Measurements from ENCODE around the gene RAB5IF. TPM values are rescaled to one million over a fixed set of nuclear protein-coding genes. Genes with fewer than 3 reads are reported as not detected.

The RAB5IF gene
- total and polyA plus RNA-seq, 2 of the 13 experiments (the other 11 are each of a cell fraction or from before 2014, with no cell fraction given), result 261 to 305 TPM

DNA sequence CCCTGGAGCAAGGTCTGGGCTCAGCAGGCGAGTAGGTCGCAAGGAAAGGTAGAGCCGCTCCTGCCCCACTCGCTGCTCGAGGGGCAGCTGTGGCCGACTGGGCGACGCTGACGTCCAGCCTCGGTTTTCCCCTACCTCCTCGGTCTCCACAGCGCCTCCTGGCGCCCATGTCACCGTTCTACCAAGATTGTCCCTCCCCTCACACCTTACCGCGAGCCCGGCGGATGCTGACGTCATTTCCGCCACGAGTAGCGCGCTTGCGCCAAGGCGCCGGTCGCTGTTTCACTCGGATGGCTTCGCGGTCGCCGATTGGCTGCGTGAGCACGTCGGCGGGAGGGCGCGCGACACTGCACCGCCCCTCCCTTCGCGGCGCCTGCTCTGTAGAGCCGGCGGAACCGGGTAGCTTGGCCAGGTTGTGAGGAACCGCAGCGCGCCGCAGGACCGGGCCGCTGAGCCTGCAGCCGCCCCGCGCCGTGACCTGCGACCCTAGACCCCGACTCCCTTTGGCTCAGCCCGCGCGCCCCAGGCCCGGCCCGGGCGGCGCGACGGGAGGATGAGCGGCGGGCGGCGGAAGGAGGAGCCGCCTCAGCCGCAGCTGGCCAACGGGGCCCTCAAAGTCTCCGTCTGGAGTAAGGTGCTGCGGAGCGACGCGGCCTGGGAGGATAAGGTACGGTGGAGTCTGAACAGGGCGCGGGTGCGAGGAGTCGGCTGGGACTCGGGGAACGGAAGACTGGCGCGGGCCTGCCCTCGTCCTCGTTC, at the start of gene RAB5IF (continued):
- TF ChIP-seq, protein P1, sequence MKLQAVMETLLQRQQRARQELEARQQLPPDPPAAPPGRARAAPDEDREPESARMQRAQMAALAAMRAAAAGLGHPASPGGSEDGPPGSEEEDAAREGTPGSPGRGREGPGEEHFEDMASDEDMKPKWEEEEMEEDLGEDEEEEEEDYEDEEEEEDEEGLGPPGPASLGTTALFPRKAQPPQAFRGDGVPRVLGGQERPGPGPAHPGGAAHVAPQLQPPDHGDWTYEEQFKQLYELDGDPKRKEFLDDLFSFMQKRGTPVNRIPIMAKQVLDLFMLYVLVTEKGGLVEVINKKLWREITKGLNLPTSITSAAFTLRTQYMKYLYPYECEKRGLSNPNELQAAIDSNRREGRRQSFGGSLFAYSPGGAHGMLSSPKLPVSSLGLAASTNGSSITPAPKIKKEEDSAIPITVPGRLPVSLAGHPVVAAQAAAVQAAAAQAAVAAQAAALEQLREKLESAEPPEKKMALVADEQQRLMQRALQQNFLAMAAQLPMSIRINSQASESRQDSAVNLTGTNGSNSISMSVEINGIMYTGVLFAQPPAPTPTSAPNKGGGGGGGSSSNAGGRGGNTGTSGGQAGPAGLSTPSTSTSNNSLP (IDR thresholded peaks at IDR 0.05; ENCODE audit: low read depth, low read length), result peak; percentile 85
- TF ChIP-seq KDM6A (CRISPR knock-in tag; IDR thresholded peaks at IDR 0.05; ENCODE audit: low read depth), result no peak
- TF ChIP-seq, protein P2, sequence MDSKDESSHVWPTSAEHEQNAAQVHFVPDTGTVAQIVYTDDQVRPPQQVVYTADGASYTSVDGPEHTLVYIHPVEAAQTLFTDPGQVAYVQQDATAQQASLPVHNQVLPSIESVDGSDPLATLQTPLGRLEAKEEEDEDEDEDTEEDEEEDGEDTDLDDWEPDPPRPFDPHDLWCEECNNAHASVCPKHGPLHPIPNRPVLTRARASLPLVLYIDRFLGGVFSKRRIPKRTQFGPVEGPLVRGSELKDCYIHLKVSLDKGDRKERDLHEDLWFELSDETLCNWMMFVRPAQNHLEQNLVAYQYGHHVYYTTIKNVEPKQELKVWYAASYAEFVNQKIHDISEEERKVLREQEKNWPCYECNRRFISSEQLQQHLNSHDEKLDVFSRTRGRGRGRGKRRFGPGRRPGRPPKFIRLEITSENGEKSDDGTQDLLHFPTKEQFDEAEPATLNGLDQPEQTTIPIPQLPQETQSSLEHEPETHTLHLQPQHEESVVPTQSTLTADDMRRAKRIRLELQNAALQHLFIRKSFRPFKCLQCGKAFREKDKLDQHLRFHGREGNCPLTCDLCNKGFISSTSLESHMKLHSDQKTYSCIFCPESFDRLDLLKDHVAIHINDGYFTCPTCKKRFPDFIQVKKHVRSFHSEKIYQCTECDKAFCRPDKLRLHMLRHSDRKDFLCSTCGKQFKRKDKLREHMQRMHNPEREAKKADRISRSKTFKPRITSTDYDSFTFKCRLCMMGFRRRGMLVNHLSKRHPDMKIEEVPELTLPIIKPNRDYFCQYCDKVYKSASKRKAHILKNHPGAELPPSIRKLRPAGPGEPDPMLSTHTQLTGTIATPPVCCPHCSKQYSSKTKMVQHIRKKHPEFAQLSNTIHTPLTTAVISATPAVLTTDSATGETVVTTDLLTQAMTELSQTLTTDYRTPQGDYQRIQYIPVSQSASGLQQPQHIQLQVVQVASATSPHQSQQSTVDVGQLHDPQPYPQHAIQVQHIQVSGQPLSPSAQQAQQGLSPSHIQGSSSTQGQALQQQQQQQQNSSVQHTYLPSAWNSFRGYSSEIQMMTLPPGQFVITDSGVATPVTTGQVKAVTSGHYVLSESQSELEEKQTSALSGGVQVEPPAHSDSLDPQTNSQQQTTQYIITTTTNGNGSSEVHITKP (CRISPR knock-in tag; IDR thresholded peaks at IDR 0.05; ENCODE audit: low read depth), result peak; percentile 91
- peak; percentile 97 for TF ChIP-seq ZNF510 (CRISPR knock-in tag; IDR thresholded peaks at IDR 0.05; ENCODE audit: low read depth)
- TF ChIP-seq ZNF790 (CRISPR knock-in tag; IDR thresholded peaks at IDR 0.05; ENCODE audit: borderline replicate concordance), result peak; percentile 94; the same call in 1 of the 2 replicates
- TF ChIP-seq, protein P3, sequence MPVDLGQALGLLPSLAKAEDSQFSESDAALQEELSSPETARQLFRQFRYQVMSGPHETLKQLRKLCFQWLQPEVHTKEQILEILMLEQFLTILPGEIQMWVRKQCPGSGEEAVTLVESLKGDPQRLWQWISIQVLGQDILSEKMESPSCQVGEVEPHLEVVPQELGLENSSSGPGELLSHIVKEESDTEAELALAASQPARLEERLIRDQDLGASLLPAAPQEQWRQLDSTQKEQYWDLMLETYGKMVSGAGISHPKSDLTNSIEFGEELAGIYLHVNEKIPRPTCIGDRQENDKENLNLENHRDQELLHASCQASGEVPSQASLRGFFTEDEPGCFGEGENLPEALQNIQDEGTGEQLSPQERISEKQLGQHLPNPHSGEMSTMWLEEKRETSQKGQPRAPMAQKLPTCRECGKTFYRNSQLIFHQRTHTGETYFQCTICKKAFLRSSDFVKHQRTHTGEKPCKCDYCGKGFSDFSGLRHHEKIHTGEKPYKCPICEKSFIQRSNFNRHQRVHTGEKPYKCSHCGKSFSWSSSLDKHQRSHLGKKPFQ (CRISPR knock-in tag; IDR thresholded peaks at IDR 0.05; ENCODE audit: insufficient replicate concordance), result peak; percentile 91
- peak; percentile 96; the same call in 1 of the 2 replicates for TF ChIP-seq ZSCAN20 (CRISPR knock-in tag; IDR thresholded peaks at IDR 0.05; ENCODE audit: borderline replicate concordance)
- TF ChIP-seq ZFP36L1 (CRISPR knock-in tag; IDR thresholded peaks at IDR 0.05), result peak; percentile 55; the same call in 1 of the 2 replicates
- TF ChIP-seq SUZ12 (IDR thresholded peaks at IDR 0.05; ENCODE audit: low read depth, low read length), result no peak
- peak; percentile 84; the same call in 1 of the 2 replicates for TF ChIP-seq ZNF749 (CRISPR knock-in tag; IDR thresholded peaks at IDR 0.05; ENCODE audit: borderline replicate concordance)
- TF ChIP-seq, protein P4, sequence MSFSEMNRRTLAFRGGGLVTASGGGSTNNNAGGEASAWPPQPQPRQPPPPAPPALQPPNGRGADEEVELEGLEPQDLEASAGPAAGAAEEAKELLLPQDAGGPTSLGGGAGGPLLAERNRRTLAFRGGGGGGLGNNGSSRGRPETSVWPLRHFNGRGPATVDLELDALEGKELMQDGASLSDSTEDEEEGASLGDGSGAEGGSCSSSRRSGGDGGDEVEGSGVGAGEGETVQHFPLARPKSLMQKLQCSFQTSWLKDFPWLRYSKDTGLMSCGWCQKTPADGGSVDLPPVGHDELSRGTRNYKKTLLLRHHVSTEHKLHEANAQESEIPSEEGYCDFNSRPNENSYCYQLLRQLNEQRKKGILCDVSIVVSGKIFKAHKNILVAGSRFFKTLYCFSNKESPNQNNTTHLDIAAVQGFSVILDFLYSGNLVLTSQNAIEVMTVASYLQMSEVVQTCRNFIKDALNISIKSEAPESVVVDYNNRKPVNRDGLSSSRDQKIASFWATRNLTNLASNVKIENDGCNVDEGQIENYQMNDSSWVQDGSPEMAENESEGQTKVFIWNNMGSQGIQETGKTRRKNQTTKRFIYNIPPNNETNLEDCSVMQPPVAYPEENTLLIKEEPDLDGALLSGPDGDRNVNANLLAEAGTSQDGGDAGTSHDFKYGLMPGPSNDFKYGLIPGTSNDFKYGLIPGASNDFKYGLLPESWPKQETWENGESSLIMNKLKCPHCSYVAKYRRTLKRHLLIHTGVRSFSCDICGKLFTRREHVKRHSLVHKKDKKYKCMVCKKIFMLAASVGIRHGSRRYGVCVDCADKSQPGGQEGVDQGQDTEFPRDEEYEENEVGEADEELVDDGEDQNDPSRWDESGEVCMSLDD (CRISPR knock-in tag; IDR thresholded peaks at IDR 0.05; ENCODE audit: borderline replicate concordance), result peak; percentile 77; the same call in 1 of the 2 replicates
- peak; percentile 83 for TF ChIP-seq NCOA2 (CRISPR knock-in tag; IDR thresholded peaks at IDR 0.05)
- TF ChIP-seq ZFP36 (IDR thresholded peaks at IDR 0.05; ENCODE audit: borderline replicate concordance, low read depth, low read length, partially characterized antibody), result no peak
- TF ChIP-seq HOXA9 (CRISPR knock-in tag; IDR thresholded peaks at IDR 0.05; ENCODE audit: borderline replicate concordance), result no peak; the same call in 1 of the 2 replicates
- no peak for TF ChIP-seq ZBTB42 (CRISPR knock-in tag; IDR thresholded peaks at IDR 0.05)
- TF ChIP-seq, protein P5, sequence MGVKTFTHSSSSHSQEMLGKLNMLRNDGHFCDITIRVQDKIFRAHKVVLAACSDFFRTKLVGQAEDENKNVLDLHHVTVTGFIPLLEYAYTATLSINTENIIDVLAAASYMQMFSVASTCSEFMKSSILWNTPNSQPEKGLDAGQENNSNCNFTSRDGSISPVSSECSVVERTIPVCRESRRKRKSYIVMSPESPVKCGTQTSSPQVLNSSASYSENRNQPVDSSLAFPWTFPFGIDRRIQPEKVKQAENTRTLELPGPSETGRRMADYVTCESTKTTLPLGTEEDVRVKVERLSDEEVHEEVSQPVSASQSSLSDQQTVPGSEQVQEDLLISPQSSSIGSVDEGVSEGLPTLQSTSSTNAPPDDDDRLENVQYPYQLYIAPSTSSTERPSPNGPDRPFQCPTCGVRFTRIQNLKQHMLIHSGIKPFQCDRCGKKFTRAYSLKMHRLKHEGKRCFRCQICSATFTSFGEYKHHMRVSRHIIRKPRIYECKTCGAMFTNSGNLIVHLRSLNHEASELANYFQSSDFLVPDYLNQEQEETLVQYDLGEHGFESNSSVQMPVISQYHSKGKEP (CRISPR knock-in tag; IDR thresholded peaks at IDR 0.05), result peak; percentile 81; the same call in 1 of the 2 replicates

All from HepG2 (cell line).